GM19239 (cell line): ENCODE results near the gene OSTM1.

Experiments
- DNase-seq: peaks from one replicate; pipeline ENCODE4 v3.0.0; 2011; ENCODE audit warnings: low spot score; ENCODE audit not compliant: insufficient read length
- FAIRE-seq: peaks from 2 replicates; lab custom pipeline; 2011; peaks lifted over from hg19 to GRCh38; lab: Jason Lieb, UNC

The OSTM1 gene

DNA sequence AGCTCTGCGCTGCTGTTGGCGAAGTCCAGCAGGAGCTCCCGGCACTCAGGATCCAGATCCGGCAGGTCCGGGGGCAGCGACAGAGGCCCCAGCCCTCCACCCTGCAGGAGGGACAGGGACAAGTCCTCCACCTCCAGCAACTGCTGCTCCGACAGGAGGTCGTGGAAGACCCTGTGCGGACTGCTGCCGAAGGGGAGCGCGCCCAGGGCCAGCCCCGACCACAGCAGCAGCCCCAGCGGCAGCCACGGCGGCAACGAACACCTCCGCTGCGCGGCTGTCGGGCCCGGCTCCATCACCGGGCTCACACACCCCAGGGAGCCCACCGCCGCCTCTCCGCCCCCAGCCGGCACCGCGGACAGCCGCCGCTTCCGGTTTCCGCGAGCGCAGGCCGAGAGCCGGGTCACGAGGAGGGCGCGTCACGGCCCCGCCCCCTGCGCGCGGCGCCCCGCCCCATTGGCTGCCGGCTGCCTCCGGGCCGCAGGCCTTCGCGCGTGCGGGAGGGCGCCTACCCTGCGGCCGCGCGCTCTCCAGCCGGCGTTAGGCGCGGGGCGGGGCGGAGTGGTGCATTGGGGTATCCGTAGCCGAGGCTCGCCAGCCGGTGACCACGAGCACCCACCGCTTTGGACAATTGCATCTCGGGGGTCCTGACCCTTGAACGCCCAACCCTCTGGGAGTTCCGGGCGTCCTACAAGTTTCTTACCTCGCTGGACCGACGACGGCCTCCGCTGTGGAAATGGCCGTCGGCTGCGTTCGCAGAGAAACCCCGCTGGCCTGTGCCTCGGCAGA is at the start of gene OSTM1:
OSTM1 (minus strand) TSS at position 383 of the 786 bp plus-strand sequence; CDS start at position 293, 90 bp downstream.
- FAIRE-seq (peak; percentile 69), DNase-seq (peak; percentile 99)

DNA sequence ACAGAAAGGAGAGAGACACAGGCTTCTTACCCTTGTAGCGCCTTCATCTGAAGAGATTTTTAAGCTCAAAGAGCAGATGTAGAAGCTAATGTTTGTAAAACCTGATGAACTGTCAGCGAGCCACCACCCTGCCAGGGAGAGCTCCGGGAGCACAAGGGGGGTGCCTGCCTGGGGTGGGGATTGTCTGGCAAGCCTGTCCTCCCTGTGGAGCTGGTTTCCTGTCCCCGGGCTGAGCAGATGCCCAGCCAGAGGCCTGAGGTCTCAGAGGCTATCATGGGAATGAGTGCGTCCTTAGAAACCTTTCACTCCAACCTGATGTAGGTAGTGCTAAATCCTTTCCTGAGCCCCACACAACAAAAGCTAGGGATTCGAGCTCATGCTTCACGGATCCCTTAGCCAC is 49.4 kb upstream of the OSTM1 start:
- DNase-seq (no peak), FAIRE-seq (no peak)

GRCh38 chr6:108123481-108123929 is 49.0 kb upstream of the OSTM1 start:
- no peak for DNase-seq
- no peak for FAIRE-seq

- FAIRE-seq: no peak
Observed at GRCh38 chr6:108121612-108122011, 47.1 kb upstream of the OSTM1 start.

DNA sequence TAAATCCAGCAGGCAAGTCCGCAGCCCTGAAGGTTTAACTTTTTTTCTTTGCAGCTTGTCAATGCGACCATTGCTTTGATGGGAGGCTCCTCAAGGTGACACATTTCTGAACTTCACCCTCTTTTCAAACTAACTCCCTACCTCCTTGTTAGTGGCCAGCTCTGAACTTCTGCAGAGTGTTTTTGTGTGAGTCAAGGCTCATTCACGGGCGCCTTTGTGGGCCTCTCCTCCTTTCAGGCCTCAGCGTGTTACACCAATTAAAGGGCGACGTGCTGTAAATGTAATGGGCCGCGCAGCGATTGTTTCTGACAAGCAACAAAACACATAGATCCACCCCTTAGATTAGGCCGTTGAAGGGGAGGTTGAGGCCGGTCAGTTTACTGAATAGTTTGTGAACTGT is 45.8 kb upstream of the OSTM1 start:
- no peak for DNase-seq
- no peak for FAIRE-seq

More at GRCh38 chr6:108121612-108122011, 47.1 kb upstream of the OSTM1 start:
- no peak for DNase-seq

GRCh38 chr6:108119769-108120141 is 45.2 kb upstream of the OSTM1 start:
- no peak for DNase-seq
- no peak for FAIRE-seq

- peak; percentile 39 for FAIRE-seq
- DNase-seq: no peak
Observed at GRCh38 chr6:108118810-108119768, 44.5 kb upstream of the OSTM1 start.

DNA sequence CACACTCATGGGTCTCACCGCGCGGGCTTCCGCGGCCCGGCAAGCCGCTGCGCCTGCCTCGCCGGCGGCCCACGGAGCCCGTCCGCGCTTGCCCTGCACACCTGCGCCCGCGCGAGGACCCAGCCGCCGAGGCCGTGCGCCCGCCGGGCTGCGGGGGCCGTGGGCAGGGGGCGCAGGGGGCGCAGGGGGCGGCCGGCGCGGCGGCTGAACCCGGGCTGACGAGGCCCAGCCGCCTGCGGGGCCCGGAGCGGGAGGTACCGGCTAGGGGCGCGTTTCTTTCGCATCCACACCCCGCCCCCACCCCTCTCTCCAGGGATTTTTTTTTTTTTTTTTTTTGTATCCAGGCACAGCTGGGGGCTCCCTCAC is 43.8 kb upstream of the OSTM1 start:
- DNase-seq (no peak), FAIRE-seq (no peak)

GRCh38 chr6:108117427-108118358 is 43.2 kb upstream of the OSTM1 start:
- FAIRE-seq: peak; percentile 35

DNA sequence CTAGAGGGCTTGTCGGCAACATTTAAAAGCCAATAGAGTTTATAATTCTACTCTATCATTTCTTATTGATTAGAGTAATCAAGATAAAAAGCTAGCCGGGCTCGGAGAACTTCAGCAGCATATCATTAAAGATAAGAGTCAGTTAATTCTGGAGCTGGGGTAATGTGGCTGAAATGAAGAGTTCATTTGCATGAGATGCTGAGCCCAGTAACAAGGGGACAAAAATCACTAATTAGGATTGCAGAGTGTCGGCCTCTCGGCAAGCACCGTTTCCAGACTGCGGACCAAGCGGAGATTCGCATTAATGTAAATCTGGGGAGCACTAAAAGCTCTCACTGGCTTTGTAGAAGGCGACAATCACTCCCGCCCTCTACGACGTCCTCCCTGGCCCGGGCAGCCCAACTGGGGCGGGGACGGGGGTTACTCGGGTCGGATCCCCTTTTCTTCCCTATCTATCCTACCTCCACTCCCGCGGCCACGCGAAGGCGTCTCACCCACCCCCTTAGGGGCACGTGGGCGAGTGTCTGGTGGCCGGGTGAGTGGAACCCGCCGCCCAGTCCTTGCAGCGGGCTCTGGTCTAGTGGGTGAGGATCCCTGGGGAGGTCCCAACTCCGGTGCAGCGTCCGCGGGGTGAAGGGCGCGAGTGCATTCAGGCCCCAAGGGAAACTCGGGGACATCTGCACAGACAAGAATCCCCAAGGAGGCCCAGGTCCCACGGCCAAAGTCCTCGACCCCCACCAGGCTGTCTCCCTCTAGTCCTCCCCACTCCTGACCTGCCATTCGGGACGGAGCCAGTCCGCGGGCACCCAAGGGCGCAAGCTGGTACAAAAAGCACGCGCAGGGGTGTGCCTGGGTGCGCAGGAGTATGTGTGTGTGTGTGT is 42.2 kb upstream of the OSTM1 start:
- FAIRE-seq: no peak
- DNase-seq: no peak

More at GRCh38 chr6:108117427-108118358, 43.2 kb upstream of the OSTM1 start:
- no peak for DNase-seq

DNA sequence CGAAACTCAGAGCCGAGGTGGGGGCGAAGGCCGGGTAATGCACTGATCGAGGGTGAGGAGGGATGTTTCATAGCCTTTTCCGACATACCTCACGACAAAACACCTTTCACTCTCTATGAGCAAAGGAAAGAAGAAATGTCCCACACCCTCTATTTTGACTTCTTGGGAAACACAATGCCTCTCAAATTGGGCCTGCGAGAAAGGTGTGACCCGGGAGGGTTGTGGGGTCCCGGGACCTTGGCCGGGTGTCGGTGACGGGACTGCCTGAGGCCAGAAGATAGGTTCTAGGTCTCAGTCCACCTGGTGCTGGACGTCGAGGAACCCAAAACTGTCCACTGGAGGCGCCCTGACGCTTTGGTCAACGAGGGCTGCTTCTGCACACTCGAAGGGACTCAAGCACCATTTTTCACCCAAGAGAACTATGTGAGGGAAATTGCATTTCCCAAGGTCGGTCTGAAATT is 41.1 kb upstream of the OSTM1 start:
- FAIRE-seq: no peak
- DNase-seq: no peak

GRCh38 chr6:108114841-108115597 is 40.5 kb upstream of the OSTM1 start:
- no peak for FAIRE-seq
- no peak for DNase-seq

DNA sequence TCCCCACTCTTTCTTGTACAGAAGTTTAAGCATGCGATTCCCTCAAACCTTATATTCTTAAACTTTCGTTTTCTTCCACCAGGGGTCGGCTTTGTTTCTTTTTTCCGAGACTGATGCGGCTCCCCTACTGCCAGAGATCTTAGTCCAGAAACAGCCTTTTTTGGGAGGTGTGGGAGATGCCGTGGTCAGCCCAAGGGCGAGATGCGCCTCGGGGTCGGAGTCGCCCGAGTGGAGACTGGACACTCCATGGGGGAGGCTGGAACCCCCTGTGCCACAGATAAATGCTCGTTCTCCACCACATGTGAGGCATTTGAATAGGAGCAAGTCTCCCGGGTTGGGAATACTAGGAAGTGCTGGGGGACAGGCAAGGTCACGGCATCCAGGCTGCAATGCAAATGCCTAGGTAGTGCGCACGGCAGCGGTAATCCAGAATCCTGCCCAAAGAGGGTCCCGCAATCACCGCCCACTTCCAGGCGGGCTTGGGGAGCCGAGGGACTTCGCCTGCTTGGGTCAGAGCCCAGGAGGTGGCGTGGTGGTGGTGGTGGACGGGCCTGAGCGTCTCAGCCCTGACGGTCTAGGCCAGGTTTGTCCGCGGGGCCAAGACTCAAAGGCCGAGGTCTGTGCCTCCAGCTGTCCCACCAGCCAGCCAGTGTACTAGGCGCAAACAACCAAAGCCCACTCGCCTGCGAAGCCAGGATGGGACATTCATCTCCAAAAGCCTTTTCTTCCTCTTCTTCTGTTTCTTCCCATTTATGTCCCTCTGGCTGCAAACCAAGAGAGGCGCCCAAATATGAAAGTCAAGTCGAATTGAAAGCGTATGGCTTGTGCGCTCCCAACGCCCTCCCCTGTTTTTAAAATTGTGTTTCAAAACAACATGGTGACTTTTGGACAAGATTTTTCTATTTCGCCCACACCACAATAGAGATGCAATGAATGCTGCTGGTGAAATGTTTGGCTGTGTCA is 39.3 kb upstream of the OSTM1 start:
- no peak for DNase-seq
- FAIRE-seq: peak; percentile 83

GRCh38 chr6:108108374-108108773 is 33.8 kb upstream of the OSTM1 start:
- no peak for DNase-seq
- FAIRE-seq: no peak

DNA sequence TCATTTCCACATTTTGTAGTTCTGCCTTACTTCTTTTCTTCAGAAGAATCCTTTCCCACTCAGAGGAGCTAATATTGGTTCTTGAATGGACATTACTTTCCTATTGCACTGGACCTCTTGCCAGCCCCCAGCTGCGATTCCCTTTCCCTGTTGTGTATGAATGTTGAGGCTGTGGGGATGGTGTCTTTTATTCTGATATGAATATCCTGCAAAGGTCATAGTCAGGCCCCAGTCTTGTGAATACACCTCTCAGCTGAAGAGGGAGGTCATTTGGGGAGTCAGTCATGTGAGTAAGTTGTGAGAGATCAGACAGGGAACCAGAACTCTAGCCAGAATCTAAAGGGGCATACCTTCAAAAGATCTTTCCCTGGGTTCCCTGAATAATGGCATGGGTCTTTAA is 32.6 kb upstream of the OSTM1 start:
- DNase-seq (no peak), FAIRE-seq (no peak)

DNA sequence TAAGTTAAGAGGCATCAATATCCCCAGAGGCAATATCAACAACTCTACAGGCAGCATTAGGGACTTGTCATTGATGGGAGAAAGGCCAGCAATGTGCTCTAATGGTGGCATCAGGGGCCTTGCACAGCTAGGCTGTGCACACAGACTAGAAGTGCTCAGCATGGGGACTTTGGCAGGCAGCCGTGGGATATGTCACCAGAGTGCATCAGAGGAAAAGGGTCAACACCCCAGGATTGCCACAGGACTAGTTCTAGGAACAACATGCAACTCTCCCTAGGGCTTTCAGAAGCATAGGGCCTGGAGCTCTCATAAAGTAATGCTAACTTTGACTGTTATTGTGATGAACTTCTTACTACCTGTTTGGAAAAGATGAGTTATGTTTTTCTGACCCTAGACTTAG is 32.2 kb upstream of the OSTM1 start:
- FAIRE-seq: no peak
- DNase-seq: no peak

DNA sequence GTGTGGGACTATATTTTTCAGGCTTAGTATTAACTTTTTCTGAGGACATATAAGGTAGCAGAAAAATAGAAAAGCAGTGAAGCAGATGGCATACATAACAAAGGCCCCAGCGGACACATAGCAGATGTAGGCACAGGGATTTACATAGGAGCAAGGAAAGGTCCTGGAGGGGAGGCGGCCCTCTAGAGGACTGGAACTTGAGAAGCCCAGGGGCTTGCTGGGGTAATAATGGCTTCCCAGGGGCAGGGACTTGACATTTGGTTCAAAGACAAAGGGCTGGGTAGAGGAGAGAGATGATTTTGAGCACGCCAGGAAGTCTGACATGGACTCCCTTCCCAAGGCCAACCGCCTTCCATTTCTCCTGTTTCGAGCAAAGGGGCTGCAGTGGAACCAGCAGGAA is 31.7 kb upstream of the OSTM1 start:
- no peak for DNase-seq
- FAIRE-seq: no peak
